Right atrium auricular region (tissue), 2 donors: ENCODE results near the gene CTXN1. TPM values are rescaled to one million over a fixed set of nuclear protein-coding genes. Genes with fewer than 3 reads are reported as not detected.
"Not testable (repeated sequence)": the region's sequence is repeated elsewhere in the genome, so short reads cannot be mapped to it uniquely, and the experiment has no call there.

Experiments used
- DNase-seq: peaks from one replicate; pipeline ENCODE4 v3.0.0-alpha.2; 2019; ENCODE audit warnings: low spot score
- H3K27ac ChIP-seq, 2 donors: fragments of 200-600 bp; sonication (generic); 1 replicate in 1 of 2; 2 replicates in 1 of 2; pipeline ENCODE4 v1.5.1; 2016 to 2019
- H3K27me3 ChIP-seq, 2 donors: fragments of 200-600 bp; sonication (generic); one replicate each; pipeline versions ENCODE4 v1.5.1 to v1.6.0; 2017 to 2019
- H3K36me3 ChIP-seq: fragments of 200-600 bp; sonication (generic); one replicate; pipeline ENCODE4 v1.5.1; 2016
- H3K4me1 ChIP-seq, 2 donors: fragments of 200-600 bp; sonication (generic); one replicate each; pipeline versions ENCODE4 v1.5.1 to v1.6.0; 2017 to 2019
- H3K4me3 ChIP-seq, 2 donors: fragments of 200-600 bp; sonication (generic); 1 replicate in 1 of 2; 2 replicates in 1 of 2; pipeline ENCODE4 v1.5.1; 2017 to 2019; ENCODE audit warnings: mild to moderate bottlenecking in 1 of 2, moderate library complexity in 1 of 2
- H3K9me3 ChIP-seq, 2 donors: fragments of 200-600 bp; sonication (generic); one replicate each; pipeline ENCODE4 v1.5.1; 2019
- total RNA-seq, 2 donors: library from RNA; depleted of rRNA; stranded (reverse); fragments of >200 nt; gene quantifications; one replicate each; pipeline ENCODE4 v1.1.0, GENCODE V29; 2016
- TF ChIP-seq, protein P1 (sequence below), 2 donors: fragments of 200-600 bp; sonication (generic); IDR thresholded peaks; one replicate each; pipeline ENCODE4 v1.5.1; 2019; ENCODE audit warnings: antibody characterized with exemption in 2 of 2

Gene CTXN1
- total RNA-seq, 2 donors from 2014 or later, result 1.7 to 4.2 TPM

DNA sequence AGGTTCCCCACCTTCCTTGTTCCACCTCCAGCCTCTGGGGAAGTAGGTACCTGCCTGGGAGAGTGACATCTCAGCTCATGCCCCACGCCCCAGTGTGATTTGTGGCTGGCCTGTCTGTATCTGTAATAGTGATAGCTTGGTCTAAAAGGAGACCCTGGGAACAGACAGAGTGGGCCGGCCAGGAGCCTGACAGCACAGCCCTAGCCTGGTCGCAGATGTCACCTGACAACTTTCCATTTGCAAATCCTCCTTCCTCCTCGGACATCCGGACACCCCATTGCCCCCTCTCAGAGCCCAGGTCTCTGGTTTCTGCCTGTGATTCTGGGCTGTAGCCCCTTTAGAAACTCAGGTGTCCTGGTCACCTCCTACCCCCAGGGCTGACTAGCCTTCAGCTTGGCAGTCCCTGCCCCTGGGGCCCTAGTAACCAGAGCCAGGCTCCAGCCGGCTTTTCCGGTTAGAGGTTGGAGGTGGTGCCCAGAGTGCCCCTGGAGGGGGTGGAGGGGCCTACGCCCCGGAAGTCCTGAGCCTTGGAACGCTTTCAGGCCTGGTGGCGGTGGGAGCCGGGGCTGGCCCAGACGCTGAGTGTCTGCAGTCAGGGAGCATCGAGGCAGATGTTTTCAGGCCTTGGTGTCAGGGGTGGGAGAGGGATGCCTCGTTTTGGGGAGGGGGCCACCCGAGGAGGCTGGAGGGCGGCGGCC lies 31.2 kb downstream of the CTXN1 start:
- Histone ChIP-seq H3K4me3 (no peak overlapping the region), H3K9me3 (no peaks in the 10 kb centered on the region), H3K4me1 (no peaks in the 10 kb centered on the region), H3K27me3 (no peaks in the 10 kb centered on the region), H3K36me3 (no peaks in the 10 kb centered on the region), H3K27ac (no peak overlapping the region)
- TF ChIP-seq, protein P1, sequence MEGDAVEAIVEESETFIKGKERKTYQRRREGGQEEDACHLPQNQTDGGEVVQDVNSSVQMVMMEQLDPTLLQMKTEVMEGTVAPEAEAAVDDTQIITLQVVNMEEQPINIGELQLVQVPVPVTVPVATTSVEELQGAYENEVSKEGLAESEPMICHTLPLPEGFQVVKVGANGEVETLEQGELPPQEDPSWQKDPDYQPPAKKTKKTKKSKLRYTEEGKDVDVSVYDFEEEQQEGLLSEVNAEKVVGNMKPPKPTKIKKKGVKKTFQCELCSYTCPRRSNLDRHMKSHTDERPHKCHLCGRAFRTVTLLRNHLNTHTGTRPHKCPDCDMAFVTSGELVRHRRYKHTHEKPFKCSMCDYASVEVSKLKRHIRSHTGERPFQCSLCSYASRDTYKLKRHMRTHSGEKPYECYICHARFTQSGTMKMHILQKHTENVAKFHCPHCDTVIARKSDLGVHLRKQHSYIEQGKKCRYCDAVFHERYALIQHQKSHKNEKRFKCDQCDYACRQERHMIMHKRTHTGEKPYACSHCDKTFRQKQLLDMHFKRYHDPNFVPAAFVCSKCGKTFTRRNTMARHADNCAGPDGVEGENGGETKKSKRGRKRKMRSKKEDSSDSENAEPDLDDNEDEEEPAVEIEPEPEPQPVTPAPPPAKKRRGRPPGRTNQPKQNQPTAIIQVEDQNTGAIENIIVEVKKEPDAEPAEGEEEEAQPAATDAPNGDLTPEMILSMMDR (IDR thresholded peaks at IDR 0.05), result no peak
- no peak for DNase-seq

DNA sequence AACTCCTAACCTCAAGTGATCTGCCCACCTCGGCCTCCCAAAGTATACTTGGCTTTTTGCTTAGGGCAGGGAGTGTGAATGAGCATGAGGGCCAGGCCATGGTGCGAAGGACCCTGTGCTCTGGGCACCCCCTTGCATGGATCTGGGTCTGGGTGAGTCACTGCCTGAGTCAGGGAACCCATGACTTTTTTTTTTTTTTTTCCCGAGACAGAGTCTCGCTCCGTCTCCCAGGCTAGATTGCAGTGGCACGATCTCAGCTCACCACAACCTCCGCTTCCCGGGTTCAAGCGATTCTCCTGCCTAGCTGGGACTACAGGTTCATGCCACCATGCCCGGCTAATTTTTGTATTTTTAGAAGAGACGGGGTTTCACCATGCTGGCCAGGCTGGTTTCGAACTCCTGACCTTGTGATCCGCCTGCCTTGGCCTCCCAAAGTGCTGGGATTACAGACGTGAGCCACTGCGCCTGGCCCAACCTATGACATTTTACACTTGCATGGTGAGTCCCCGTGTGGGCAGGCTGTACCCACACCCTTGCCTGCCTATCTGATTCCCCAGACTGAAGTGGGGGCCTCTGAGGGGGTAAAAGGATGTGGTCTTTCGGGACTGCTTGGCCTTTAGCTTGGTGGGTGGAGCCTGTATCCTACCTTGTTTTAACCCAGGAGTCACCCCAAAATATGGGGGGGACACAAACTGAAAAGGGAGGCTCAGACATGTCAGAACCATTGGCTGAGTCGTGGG lies 32.4 kb downstream of the CTXN1 start:
- not testable (repeated sequence) for H3K4me1 ChIP-seq, H3K36me3 ChIP-seq, H3K9me3 ChIP-seq, H3K27ac ChIP-seq, DNase-seq, H3K4me3 ChIP-seq, H3K27me3 ChIP-seq

DNA sequence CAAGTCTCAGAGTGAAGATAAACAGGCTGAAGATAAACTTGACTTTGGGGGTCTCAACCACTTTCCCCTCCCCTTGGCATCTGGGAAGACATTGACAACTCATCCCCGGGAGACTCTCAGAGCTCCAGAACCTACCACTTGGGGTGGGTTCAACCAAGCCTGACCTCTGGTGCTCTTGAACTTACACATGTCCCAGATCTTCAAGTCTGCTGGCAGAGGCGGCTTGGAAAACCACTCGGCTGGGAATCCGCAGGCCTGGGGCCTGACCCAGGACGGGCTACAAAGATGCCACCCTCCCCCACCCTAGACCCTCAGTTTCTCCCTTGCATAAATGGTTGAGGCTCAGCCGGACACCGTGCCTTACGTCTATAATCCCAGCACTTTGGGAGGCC lies 37.1 kb downstream of the CTXN1 start:
- peaks cover 0 to 6% of the 10 kb centered on the region in 2 donors for H3K27me3 ChIP-seq
- H3K4me3 ChIP-seq, result peak overlapping the region; percentile 34 to 49
- H3K36me3 ChIP-seq, result no peaks in the 10 kb centered on the region
- peaks cover 0 to 9% of the 10 kb centered on the region in 2 donors for H3K4me1 ChIP-seq
- DNase-seq, result no peak
- H3K9me3 ChIP-seq, result no peaks in the 10 kb centered on the region
- no peak overlapping the region for H3K27ac ChIP-seq
- TF ChIP-seq, protein P1 (IDR thresholded peaks at IDR 0.05), result no peak

DNA sequence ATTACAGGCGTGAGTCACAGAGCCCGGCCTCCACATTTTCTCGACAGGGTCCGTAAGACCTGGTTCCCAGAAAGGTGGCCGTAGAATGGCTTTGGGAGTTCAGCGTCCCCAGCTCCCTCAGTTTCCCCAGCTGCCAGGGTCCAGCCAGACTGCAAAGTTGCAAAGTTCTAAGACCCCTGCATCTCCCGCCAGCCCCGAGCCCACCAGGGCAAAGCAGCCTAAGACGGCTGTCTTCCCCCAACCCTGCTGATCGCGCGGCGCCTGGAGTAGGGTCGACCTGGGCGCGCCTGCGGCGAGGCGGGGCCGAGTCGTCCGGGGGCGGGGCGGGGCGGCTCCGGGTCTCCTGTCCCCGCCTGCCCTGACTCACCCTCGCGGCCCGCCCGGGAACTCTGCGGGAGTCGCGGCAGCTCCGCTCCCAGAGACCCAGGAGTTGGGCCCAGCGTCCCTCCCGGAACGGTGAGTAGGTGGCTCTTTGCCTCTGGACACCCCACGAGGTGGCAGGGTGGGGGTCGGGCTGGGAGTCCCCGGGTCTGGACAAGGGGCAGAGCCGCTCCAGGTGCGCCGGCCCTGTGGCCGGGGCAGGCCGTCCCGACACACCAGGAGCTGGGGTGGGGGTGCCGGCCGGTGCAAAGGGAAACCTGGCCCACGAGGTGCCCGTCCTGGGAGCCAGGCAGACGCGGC lies 37.6 kb downstream of the CTXN1 start, which contains the start of gene LRRC8E:
Gene LRRC8E (plus strand): TSS at position 366 of the 681 bp plus-strand sequence. CDS start 7,094 bp downstream, outside the sequence.
- Histone ChIP-seq H3K4me1 (peaks cover 0 to 9% of the 10 kb centered on the region in 2 donors), H3K4me3 (peak within 1 kb of the TSS; percentile 34 to 49)
- TF ChIP-seq, protein P1 (IDR thresholded peaks at IDR 0.05), result no peak

DNA sequence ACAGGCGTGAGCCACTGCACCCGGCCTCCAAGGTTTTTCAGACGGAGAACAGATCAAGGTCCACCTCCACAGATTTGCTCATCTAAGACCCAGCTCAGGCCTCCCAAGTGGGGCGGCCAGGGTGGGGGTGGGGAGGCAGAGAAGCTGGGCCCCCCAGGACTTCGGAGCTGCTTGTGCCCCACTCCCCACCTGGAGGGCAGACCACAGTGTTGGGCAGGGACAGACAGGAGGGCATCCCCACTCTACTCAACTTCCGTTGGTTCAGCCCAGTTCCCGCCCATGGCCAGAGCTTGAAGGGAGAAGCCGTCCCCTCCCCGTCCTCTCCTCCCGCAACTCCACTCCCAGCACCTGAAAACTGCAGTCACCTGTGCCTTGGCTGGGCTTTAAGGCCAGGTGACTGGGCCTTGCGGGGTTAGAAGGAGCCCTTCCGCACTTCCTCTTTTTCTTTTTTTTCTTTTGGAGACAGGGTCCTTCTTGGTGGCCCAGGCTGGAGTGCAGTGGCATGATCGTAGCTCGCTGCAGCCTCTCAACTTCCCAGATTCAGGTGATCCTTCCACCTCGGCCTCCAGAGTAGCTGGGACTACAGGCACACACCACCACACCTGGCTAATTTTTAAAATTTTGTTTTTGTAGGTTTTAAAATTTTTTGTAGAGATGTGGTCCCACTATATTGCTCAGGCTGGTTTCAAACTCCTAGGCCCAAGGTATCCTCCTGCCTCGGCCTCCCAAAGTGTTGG lies 38.4 kb downstream of the CTXN1 start:
- H3K9me3 ChIP-seq, result no peaks in the 10 kb centered on the region
- no peak overlapping the region for H3K27ac ChIP-seq
- no peak overlapping the region for H3K4me3 ChIP-seq
- TF ChIP-seq, protein P1 (IDR thresholded peaks at IDR 0.05), result no peak
- peaks cover 0 to 6% of the 10 kb centered on the region in 2 donors for H3K27me3 ChIP-seq
- H3K36me3 ChIP-seq, result no peaks in the 10 kb centered on the region
- DNase-seq, result no peak
- peaks cover 0 to 9% of the 10 kb centered on the region in 2 donors for H3K4me1 ChIP-seq

More for the DNA sequence above, 37.6 kb downstream of the CTXN1 start, which contains the start of gene LRRC8E:
- Histone ChIP-seq H3K27me3 (peaks cover 0 to 6% of the 10 kb centered on the region in 2 donors), H3K36me3 (no peaks in the 10 kb centered on the region), H3K9me3 (no peaks in the 10 kb centered on the region), H3K27ac (no peak within 1 kb of the TSS)
- no peak for DNase-seq
